IPS-18c (cell line): ENCODE data around the gene CHRNG.

ENCODE experiments used
- H3K4me3 ChIP-seq: 2 replicates; pipeline ENCODE4 v1.7.0; 2013; ENCODE audit warnings: low read depth, mild to moderate bottlenecking, low read length, moderate library complexity; ENCODE audit not compliant: insufficient read depth
- H3K9me3 ChIP-seq: one replicate; pipeline ENCODE4 v1.6.1; 2013; ENCODE audit warnings: mild to moderate bottlenecking, low read length, moderate library complexity; ENCODE audit not compliant: control insufficient read depth, insufficient read depth

The CHRNG gene

GRCh38 chr2:232578626-232579025 lies 39.1 kb downstream of the CHRNG start:
- Histone ChIP-seq H3K9me3 (no peaks in the 10 kb centered on the region), H3K4me3 (no peak overlapping the region)

GRCh38 chr2:232580648-232580981 lies 41.1 kb downstream of the CHRNG start:
- H3K4me3 ChIP-seq = no peak overlapping the region
- H3K9me3 ChIP-seq = no peaks in the 10 kb centered on the region

- H3K4me3 ChIP-seq = no peak overlapping the region
- H3K9me3 ChIP-seq = no peaks in the 10 kb centered on the region
Measured at GRCh38 chr2:232581725-232582124, 42.2 kb downstream of the CHRNG start.

GRCh38 chr2:232584238-232584637 lies 44.7 kb downstream of the CHRNG start:
- H3K4me3 ChIP-seq = no peak overlapping the region
- H3K9me3 ChIP-seq = no peaks in the 10 kb centered on the region

- Histone ChIP-seq H3K9me3 (no peaks in the 10 kb centered on the region), H3K4me3 (no peak overlapping the region)
Measured at GRCh38 chr2:232586943-232587505, 47.5 kb downstream of the CHRNG start.

GRCh38 chr2:232587512-232587911 lies 48.0 kb downstream of the CHRNG start:
- Histone ChIP-seq H3K9me3 (no peaks in the 10 kb centered on the region), H3K4me3 (no peak overlapping the region)

- no peaks in the 10 kb centered on the region for H3K9me3 ChIP-seq
Measured at GRCh38 chr2:232588031-232588430, 48.5 kb downstream of the CHRNG start.

GRCh38 chr2:232588680-232589585 lies 49.4 kb downstream of the CHRNG start:
- Histone ChIP-seq H3K4me3 (no peak overlapping the region), H3K9me3 (no peaks in the 10 kb centered on the region)

More at GRCh38 chr2:232588031-232588430, 48.5 kb downstream of the CHRNG start:
- no peak overlapping the region for H3K4me3 ChIP-seq

- Histone ChIP-seq H3K9me3 (no peaks in the 10 kb centered on the region), H3K4me3 (no peak overlapping the region)
Measured at GRCh38 chr2:232592772-232593395, 53.4 kb downstream of the CHRNG start.

GRCh38 chr2:232593982-232594381 lies 54.5 kb downstream of the CHRNG start:
- Histone ChIP-seq H3K9me3 (no peaks in the 10 kb centered on the region), H3K4me3 (no peak overlapping the region)
